GM21390 (cell line): ENCODE results near the gene AGAP3.

Source experiments
- ATAC-seq: cut with Tn5 transposase; IDR thresholded peaks from one replicate; pipeline ENCODE4 v1.9.1; 2021; ENCODE audit not compliant: unreplicated experiment

AGAP3 gene

GRCh38 chr7:151152643-151153513 is 66.6 kb downstream of the AGAP3 start:
- ATAC-seq: no peak

GRCh38 chr7:151157645-151158329 is 71.5 kb downstream of the AGAP3 start:
- ATAC-seq: no peak

- no peak for ATAC-seq
Observed at GRCh38 chr7:151161757-151162156, 75.5 kb downstream of the AGAP3 start.

- ATAC-seq: no peak
Observed at GRCh38 chr7:151166629-151167196, 80.4 kb downstream of the AGAP3 start.

- ATAC-seq: no peak
Observed at GRCh38 chr7:151167197-151167961, 81.1 kb downstream of the AGAP3 start, which contains the start of gene GBX1. TSS of gene GBX1 (minus strand) at chr7:151167694. CDS start at chr7:151167548, 146 bp downstream.

GRCh38 chr7:151168003-151168786 is 81.9 kb downstream of the AGAP3 start:
- peak; percentile 53 for ATAC-seq

- ATAC-seq: no peak
Observed at GRCh38 chr7:151168787-151169162, 82.5 kb downstream of the AGAP3 start.

GRCh38 chr7:151172273-151173141 is 86.2 kb downstream of the AGAP3 start:
- ATAC-seq: peak; percentile 78

- ATAC-seq: no peak
Observed at GRCh38 chr7:151173386-151174245, 87.3 kb downstream of the AGAP3 start.

- ATAC-seq: no peak
Observed at GRCh38 chr7:151174246-151175046, 88.2 kb downstream of the AGAP3 start.

GRCh38 chr7:151175047-151175792 is 88.9 kb downstream of the AGAP3 start:
- ATAC-seq: no peak

GRCh38 chr7:151175793-151176311 is 89.6 kb downstream of the AGAP3 start:
- no peak for ATAC-seq

- ATAC-seq: no peak
Observed at GRCh38 chr7:151176401-151176800, 90.1 kb downstream of the AGAP3 start.

GRCh38 chr7:151177310-151177709 is 91.0 kb downstream of the AGAP3 start:
- ATAC-seq: no peak

- no peak for ATAC-seq
Observed at GRCh38 chr7:151178236-151178635, 92.0 kb downstream of the AGAP3 start.

GRCh38 chr7:151178831-151179230 is 92.6 kb downstream of the AGAP3 start:
- ATAC-seq: no peak
